ENCODE measurements around the gene HORMAD2. TPM values are rescaled to one million over a fixed set of nuclear protein-coding genes. Genes with fewer than 3 reads are reported as not detected.
"Not testable (repeated sequence)": the region's sequence is repeated elsewhere in the genome, so short reads cannot be mapped to it uniquely, and the experiment has no call there.

The HORMAD2 gene
- total RNA-seq, 1 donor from 2014 or later, result not detected

DNA sequence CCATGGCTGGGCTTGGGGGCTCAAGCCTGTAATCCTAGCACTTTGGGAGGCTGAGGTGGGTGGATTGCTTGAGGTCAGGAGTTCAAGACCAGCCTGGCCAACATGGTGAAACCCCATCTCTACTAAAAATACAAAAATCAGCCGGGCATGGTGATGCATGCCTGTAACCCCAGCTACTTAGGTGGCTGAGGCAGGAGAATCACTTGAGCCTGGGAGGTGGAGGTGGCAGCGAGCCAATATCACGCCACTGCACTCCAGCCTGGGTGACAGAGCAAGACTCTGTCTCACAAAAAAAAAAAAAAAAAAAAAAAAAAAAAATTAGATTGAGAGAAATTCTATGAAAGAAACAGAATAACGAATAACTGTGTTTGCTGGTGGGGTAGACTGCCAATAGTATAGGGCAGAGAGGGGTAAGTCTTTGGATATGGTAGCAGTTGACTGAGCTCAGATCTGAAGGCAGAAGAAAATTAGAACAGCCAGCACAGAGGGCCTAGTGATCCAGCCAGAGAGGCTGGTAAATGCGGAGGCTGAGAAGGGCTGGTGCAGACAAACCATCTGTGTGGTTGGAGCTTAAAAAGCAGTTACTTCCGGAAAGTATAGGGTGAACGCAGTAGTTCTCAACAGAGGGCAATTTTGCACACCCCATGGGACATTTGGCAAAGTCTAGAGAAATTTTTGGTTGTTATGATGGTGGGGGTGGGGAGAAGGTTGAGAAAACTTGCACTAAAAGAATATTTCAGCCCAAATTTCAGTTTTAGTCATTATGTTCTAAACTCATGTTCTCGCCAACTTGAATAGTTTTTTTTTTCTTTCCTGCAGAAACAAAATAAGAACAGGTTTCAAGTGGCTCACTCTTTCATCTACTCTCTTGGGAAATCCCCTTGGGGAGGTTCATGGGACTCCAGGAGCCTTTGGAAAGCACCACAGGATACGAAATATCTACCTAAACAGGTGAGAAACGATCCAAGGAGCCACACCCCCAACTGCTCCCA lies 1.6 kb upstream of the HORMAD2 start:
- H3K4me1 Mint-ChIP-seq, result peaks cover 11% of the 10 kb centered on the region
- DNase-seq (ENCODE audit: low read depth, low spot score), result no peak
- no peak overlapping the region for H3K27ac Mint-ChIP-seq (ENCODE audit: unreplicated experiment)
- H3K9me3 Mint-ChIP-seq, result peaks cover 2% of the 10 kb centered on the region
- H3K36me3 Mint-ChIP-seq (ENCODE audit: low read depth), result no peaks in the 10 kb centered on the region
- H3K4me3 Mint-ChIP-seq, result no peak overlapping the region
- peaks cover 50% of the 10 kb centered on the region for H3K27me3 Mint-ChIP-seq (ENCODE audit: low read depth)
- TF ChIP-seq CTCF (conservative IDR thresholded peaks at IDR 0.05), result no peak

DNA sequence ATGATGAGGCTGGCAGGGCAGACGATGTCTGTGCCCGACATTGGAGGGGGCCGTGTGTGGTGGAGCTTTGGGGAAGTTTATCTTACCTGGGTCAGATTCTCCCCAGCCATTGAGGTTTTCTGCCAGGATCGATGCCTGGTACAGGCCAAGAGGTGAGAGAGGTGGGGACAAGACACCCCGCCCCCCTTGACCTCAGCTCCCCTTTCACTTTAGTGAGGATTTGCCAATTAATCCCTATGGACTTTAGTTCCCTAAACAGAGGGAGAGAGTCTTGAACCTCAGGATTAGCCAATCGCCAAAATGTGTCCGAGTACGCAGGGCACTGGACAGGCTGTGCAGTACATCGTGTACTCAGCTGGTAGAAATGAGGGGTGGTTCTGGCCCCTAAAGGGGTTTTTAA lies 541 bp downstream of the HORMAD2 start:
- Mint-ChIP-seq H3K9me3 (peaks cover 7% of the 10 kb centered on the region), H3K36me3 (ENCODE audit: low read depth) (no peaks in the 10 kb centered on the region), H3K4me3 (no peak overlapping the region), H3K27ac (ENCODE audit: unreplicated experiment) (no peak overlapping the region), H3K4me1 (peaks cover 11% of the 10 kb centered on the region), H3K27me3 (ENCODE audit: low read depth) (peaks cover 32% of the 10 kb centered on the region)
- DNase-seq (ENCODE audit: low read depth, low spot score), result no peak
- TF ChIP-seq CTCF (conservative IDR thresholded peaks at IDR 0.05), result no peak

- Mint-ChIP-seq H3K36me3 (ENCODE audit: low read depth) (no peaks in the 10 kb centered on the region), H3K9me3 (peaks cover 4% of the 10 kb centered on the region), H3K27ac (ENCODE audit: unreplicated experiment) (no peak overlapping the region), H3K4me3 (no peak overlapping the region), H3K4me1 (no peaks in the 10 kb centered on the region), H3K27me3 (ENCODE audit: low read depth) (peaks cover 28% of the 10 kb centered on the region)
- DNase-seq (ENCODE audit: low read depth, low spot score), result no peak
- TF ChIP-seq CTCF (conservative IDR thresholded peaks at IDR 0.05), result no peak
These were observed 6.2 kb downstream of the HORMAD2 start for GRCh38 chr22:30086496-30086895.

- H3K4me1 Mint-ChIP-seq; H3K27ac Mint-ChIP-seq (ENCODE audit: unreplicated experiment); H3K36me3 Mint-ChIP-seq (ENCODE audit: low read depth); H3K4me3 Mint-ChIP-seq; H3K9me3 Mint-ChIP-seq; DNase-seq (ENCODE audit: low read depth, low spot score): not testable (repeated sequence)
- H3K27me3 Mint-ChIP-seq (ENCODE audit: low read depth), result peaks cover 29% of the 10 kb centered on the region
These were observed 6.8 kb downstream of the HORMAD2 start for GRCh38 chr22:30087037-30087436.

DNA sequence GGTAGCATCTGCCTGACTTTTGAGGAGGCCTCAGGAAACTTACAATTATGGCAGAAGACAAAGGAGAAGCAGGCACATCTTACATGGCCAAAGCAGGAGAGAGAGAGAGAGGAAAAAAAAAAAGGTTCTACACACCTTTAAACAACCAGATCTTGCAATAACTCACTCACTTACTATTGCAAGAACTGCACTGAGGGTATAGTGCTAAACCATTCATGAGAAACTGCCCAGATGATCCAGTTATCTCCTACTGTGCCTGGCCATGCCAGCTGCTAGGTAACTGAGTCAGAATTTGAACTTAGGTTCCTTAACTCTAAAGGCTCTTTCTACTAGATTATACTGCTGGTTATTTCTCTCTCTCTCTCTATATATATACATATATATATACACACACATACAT lies 7.3 kb downstream of the HORMAD2 start:
- H3K27ac Mint-ChIP-seq (ENCODE audit: unreplicated experiment), result no peak overlapping the region
- no peak for DNase-seq (ENCODE audit: low read depth, low spot score)

More for the DNA sequence above, 7.3 kb downstream of the HORMAD2 start:
- H3K4me1 Mint-ChIP-seq, result no peaks in the 10 kb centered on the region
- H3K4me3 Mint-ChIP-seq, result no peak overlapping the region
- peaks cover 4% of the 10 kb centered on the region for H3K9me3 Mint-ChIP-seq
- peaks cover 29% of the 10 kb centered on the region for H3K27me3 Mint-ChIP-seq (ENCODE audit: low read depth)
- H3K36me3 Mint-ChIP-seq (ENCODE audit: low read depth), result no peaks in the 10 kb centered on the region
- no peak for TF ChIP-seq CTCF (conservative IDR thresholded peaks at IDR 0.05)

Data from neural crest cell (in vitro differentiated cells).